IPS-18a (cell line): Measurements from ENCODE around the gene ATP2B3.
A peak's percentile ranks its signal among the peaks of the same experiment; 100 is the strongest.

Experiments
- H3K27ac ChIP-seq: one replicate; pipeline ENCODE4 v1.5.1; 2013; ENCODE audit warnings: low read length
- H3K27me3 ChIP-seq: one replicate; pipeline ENCODE4 v1.6.1; 2013; ENCODE audit warnings: mild to moderate bottlenecking, low read length; ENCODE audit not compliant: control insufficient read depth, insufficient read depth
- H3K36me3 ChIP-seq: one replicate; pipeline ENCODE4 v1.6.1; 2013; ENCODE audit warnings: low read depth, low read length; ENCODE audit not compliant: control insufficient read depth
- H3K4me1 ChIP-seq: one replicate; pipeline ENCODE4 v1.6.1; 2013; ENCODE audit warnings: low read depth, low read length; ENCODE audit not compliant: control insufficient read depth
- H3K4me3 ChIP-seq: one replicate; pipeline ENCODE4 v1.5.1; 2013; ENCODE audit warnings: low read length
- H3K9ac ChIP-seq: one replicate; pipeline ENCODE4 v1.6.1; 2013; ENCODE audit warnings: mild to moderate bottlenecking, low read length, moderate library complexity
- H3K9me3 ChIP-seq: one replicate; pipeline ENCODE4 v1.6.1; 2013; ENCODE audit warnings: low read depth, low read length; ENCODE audit not compliant: control insufficient read depth

ATP2B3 gene

GRCh38 chrX:153592091-153592833, 74.8 kb downstream of the ATP2B3 start:
- Histone ChIP-seq H3K9me3 (peaks cover 9% of the 10 kb centered on the region), H3K4me1 (no peaks in the 10 kb centered on the region), H3K36me3 (peaks cover 6% of the 10 kb centered on the region), H3K27me3 (no peaks in the 10 kb centered on the region), H3K9ac (no peak overlapping the region), H3K4me3 (no peak overlapping the region), H3K27ac (no peak overlapping the region)

- peaks cover 5% of the 10 kb centered on the region for H3K27me3 ChIP-seq
- no peaks in the 10 kb centered on the region for H3K4me1 ChIP-seq
- H3K27ac ChIP-seq: no peak overlapping the region
- peaks cover 9% of the 10 kb centered on the region for H3K9me3 ChIP-seq
- H3K36me3 ChIP-seq: peaks cover 2% of the 10 kb centered on the region
- no peak overlapping the region for H3K4me3 ChIP-seq
- no peak overlapping the region for H3K9ac ChIP-seq
Measured at GRCh38 chrX:153592966-153593688, 75.7 kb downstream of the ATP2B3 start.

GRCh38 chrX:153593811-153594500, 76.5 kb downstream of the ATP2B3 start:
- Histone ChIP-seq H3K27me3 (peaks cover 6% of the 10 kb centered on the region), H3K27ac (no peak overlapping the region), H3K4me3 (no peak overlapping the region), H3K36me3 (peaks cover 2% of the 10 kb centered on the region), H3K9ac (no peak overlapping the region), H3K9me3 (peaks cover 9% of the 10 kb centered on the region), H3K4me1 (no peaks in the 10 kb centered on the region)

GRCh38 chrX:153595387-153595786, 77.9 kb downstream of the ATP2B3 start:
- Histone ChIP-seq H3K4me3 (no peak overlapping the region), H3K36me3 (peaks cover 2% of the 10 kb centered on the region), H3K9ac (no peak overlapping the region), H3K27me3 (peaks cover 6% of the 10 kb centered on the region), H3K4me1 (no peaks in the 10 kb centered on the region), H3K27ac (no peak overlapping the region), H3K9me3 (peaks cover 9% of the 10 kb centered on the region)

GRCh38 chrX:153595859-153596857, 78.7 kb downstream of the ATP2B3 start:
- Histone ChIP-seq H3K4me1 (no peaks in the 10 kb centered on the region), H3K27ac (no peak overlapping the region), H3K36me3 (peaks cover 2% of the 10 kb centered on the region), H3K4me3 (no peak overlapping the region), H3K9ac (no peak overlapping the region), H3K27me3 (peaks cover 6% of the 10 kb centered on the region), H3K9me3 (peaks cover 9% of the 10 kb centered on the region)

GRCh38 chrX:153596981-153597750, 79.7 kb downstream of the ATP2B3 start:
- no peaks in the 10 kb centered on the region for H3K4me1 ChIP-seq
- H3K27me3 ChIP-seq: peaks cover 6% of the 10 kb centered on the region
- H3K27ac ChIP-seq: no peak overlapping the region
- H3K36me3 ChIP-seq: no peaks in the 10 kb centered on the region
- H3K9me3 ChIP-seq: peaks cover 3% of the 10 kb centered on the region
- no peak overlapping the region for H3K9ac ChIP-seq
- H3K4me3 ChIP-seq: no peak overlapping the region

GRCh38 chrX:153598541-153599191, 81.2 kb downstream of the ATP2B3 start, which contains the start of gene CCNQ:
CCNQ (minus strand) TSS chrX:153599139; CDS start chrX:153599073, 66 bp downstream.
- H3K4me3 ChIP-seq: peak within 1 kb of the TSS; percentile 54
- no peak within 1 kb of the TSS for H3K9ac ChIP-seq
- no peaks in the 10 kb centered on the region for H3K4me1 ChIP-seq
- H3K27me3 ChIP-seq: peaks cover 6% of the 10 kb centered on the region
- H3K36me3 ChIP-seq: no peaks in the 10 kb centered on the region
- peaks cover 3% of the 10 kb centered on the region for H3K9me3 ChIP-seq
- no peak within 1 kb of the TSS for H3K27ac ChIP-seq

- Histone ChIP-seq H3K4me3 (peak overlapping the region; percentile 50), H3K36me3 (no peaks in the 10 kb centered on the region), H3K27ac (no peak overlapping the region), H3K9ac (no peak overlapping the region), H3K27me3 (peaks cover 6% of the 10 kb centered on the region), H3K9me3 (peaks cover 3% of the 10 kb centered on the region), H3K4me1 (no peaks in the 10 kb centered on the region)
Measured at GRCh38 chrX:153599192-153600031, 82.0 kb downstream of the ATP2B3 start.

- Histone ChIP-seq H3K27me3 (peaks cover 6% of the 10 kb centered on the region), H3K9ac (no peak overlapping the region), H3K4me1 (no peaks in the 10 kb centered on the region), H3K27ac (no peak overlapping the region), H3K4me3 (peak overlapping the region; percentile 50), H3K36me3 (no peaks in the 10 kb centered on the region), H3K9me3 (peaks cover 3% of the 10 kb centered on the region)
Measured at GRCh38 chrX:153600032-153600373, 82.6 kb downstream of the ATP2B3 start.
